Measurements from ENCODE around the gene FMN1. TPM values are rescaled to one million over a fixed set of nuclear protein-coding genes. Genes with fewer than 3 reads are reported as not detected.
A peak's percentile ranks its signal among the peaks of the same experiment; 100 is the strongest.

FMN1 gene
- polyA plus RNA-seq, 3 donors: 0.28 to 3.7 (median 0.34) TPM

DNA sequence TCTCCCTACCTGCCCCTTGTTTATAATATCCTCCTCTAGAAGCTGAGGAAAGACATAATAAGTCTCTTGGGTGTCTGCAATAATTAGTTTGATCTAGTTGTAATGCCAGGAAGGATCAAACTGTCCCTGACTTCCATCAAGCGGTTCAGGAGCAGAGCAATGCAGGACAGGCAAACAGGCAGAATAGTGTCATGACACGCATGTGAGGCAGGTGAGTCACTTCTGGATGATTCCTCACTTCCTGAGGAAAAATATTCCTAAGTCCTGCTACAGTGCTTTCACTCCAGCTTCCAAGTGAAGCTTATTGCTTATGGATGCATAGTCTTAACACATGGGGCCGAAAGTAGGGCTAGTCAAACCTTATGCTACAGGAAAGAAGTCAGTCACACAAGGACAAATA, 390.9 kb downstream of the FMN1 start:
- H3K4me1 ChIP-seq (ENCODE audit: control insufficient read depth in 1 of 2, insufficient read depth in 2 of 2, low read length in 2 of 2): no peaks in the 10 kb centered on the region
- H3K9ac ChIP-seq (ENCODE audit: insufficient read depth, low read length, poor library complexity, severe bottlenecking): no peak overlapping the region
- Mint-ChIP-seq H3K27ac (no peak overlapping the region), H3K4me3 (no peak overlapping the region), H3K9me3 (peaks cover 0 to 18% (median 8%) of the 10 kb centered on the region in 7 donors), H3K27me3 (ENCODE audit: low read depth in 3 of 3) (peaks cover 8 to 17% (median 12%) of the 10 kb centered on the region in 3 donors), H3K36me3 (peaks cover 4 to 14% of the 10 kb centered on the region in 2 donors), H3K4me1 (peaks cover 10% of the 10 kb centered on the region)
- no peak overlapping the region for H3K27ac ChIP-seq (ENCODE audit: low read depth in 1 of 2, low read length in 2 of 2)
- intact Hi-C loops (cut with micrococcal nuclease): no loop called here
- peaks cover 0 to 1% of the 10 kb centered on the region in 2 donors for H3K36me3 ChIP-seq (replicated peaks in 1 of 2; ENCODE audit: control insufficient read depth in 1 of 2, insufficient read depth in 2 of 2, low read length in 2 of 2)
- no peak overlapping the region for H3K4me2 ChIP-seq (replicated peaks; ENCODE audit: extremely low read depth, low read length, poor library complexity, severe bottlenecking)
- H2AFZ ChIP-seq (ENCODE audit: insufficient read depth, low read depth, low read length, poor library complexity, severe bottlenecking): no peak overlapping the region
- H3K27me3 ChIP-seq (ENCODE audit: control insufficient read depth in 2 of 2, insufficient read depth in 2 of 2, low read length in 2 of 2): peaks cover 0 to 2% of the 10 kb centered on the region in 2 donors
- no peaks in the 10 kb centered on the region for H3K9me3 ChIP-seq (replicated peaks in 1 of 2; ENCODE audit: control insufficient read depth in 1 of 2, insufficient read depth in 1 of 2, low read length in 2 of 2)
- TF ChIP-seq, protein P1, sequence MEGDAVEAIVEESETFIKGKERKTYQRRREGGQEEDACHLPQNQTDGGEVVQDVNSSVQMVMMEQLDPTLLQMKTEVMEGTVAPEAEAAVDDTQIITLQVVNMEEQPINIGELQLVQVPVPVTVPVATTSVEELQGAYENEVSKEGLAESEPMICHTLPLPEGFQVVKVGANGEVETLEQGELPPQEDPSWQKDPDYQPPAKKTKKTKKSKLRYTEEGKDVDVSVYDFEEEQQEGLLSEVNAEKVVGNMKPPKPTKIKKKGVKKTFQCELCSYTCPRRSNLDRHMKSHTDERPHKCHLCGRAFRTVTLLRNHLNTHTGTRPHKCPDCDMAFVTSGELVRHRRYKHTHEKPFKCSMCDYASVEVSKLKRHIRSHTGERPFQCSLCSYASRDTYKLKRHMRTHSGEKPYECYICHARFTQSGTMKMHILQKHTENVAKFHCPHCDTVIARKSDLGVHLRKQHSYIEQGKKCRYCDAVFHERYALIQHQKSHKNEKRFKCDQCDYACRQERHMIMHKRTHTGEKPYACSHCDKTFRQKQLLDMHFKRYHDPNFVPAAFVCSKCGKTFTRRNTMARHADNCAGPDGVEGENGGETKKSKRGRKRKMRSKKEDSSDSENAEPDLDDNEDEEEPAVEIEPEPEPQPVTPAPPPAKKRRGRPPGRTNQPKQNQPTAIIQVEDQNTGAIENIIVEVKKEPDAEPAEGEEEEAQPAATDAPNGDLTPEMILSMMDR (IDR thresholded peaks at IDR 0.05): no peak
- H3K79me2 ChIP-seq (ENCODE audit: insufficient read depth, low read length): no peaks in the 10 kb centered on the region
- H4K20me1 ChIP-seq (ENCODE audit: insufficient read depth, low read length): no peaks in the 10 kb centered on the region
- 100% methylated on average over 3 of the region's 3 CpGs for WGBS (ENCODE audit: insufficient coverage)
- no peak for DNase-seq
- no peak overlapping the region for H3K4me3 ChIP-seq (replicated peaks in 1 of 3; ENCODE audit: low read depth in 2 of 3, low read length in 3 of 3)

DNA sequence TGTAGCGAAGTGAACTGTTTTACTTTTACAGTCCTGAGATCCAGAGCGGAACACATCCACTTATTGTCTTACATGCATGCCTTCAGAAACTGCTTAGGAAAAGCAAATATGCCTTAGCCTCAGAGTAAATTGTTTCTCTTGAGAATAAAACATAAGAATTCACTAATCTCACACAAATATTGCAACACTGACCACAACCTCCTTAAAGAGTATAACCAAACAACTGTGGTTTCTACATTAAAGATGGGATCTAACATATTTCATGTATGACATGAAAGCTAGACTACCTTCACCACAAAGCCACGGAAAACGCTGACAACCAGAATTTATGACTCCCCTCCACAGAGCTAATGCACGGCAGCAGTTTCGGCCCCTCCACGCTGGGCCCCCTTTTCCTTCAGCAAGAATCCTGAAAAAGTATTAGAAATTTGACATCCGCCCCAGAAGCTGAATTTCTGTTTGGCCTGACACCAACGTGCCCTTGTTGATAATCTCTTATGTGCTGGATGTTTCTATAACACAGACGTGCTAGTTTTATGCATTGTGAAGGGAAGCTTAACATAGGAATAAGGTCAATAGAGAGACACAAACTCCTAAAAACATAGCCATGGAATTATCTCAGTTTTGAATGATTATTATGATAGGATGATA, 392.1 kb downstream of the FMN1 start:
- H3K27me3 ChIP-seq (ENCODE audit: control insufficient read depth in 2 of 2, insufficient read depth in 2 of 2, low read length in 2 of 2): peaks cover 0 to 2% of the 10 kb centered on the region in 2 donors
- TF ChIP-seq, protein P1 (IDR thresholded peaks at IDR 0.05): no peak
- H3K4me1 Mint-ChIP-seq: peaks cover 10% of the 10 kb centered on the region
- no peak overlapping the region for H3K9ac ChIP-seq (ENCODE audit: insufficient read depth, low read length, poor library complexity, severe bottlenecking)
- H3K79me2 ChIP-seq (ENCODE audit: insufficient read depth, low read length): no peaks in the 10 kb centered on the region
- no peak overlapping the region for H3K27ac ChIP-seq (ENCODE audit: low read depth in 1 of 2, low read length in 2 of 2)
- H3K36me3 ChIP-seq (replicated peaks in 1 of 2; ENCODE audit: control insufficient read depth in 1 of 2, insufficient read depth in 2 of 2, low read length in 2 of 2): peaks cover 0 to 9% of the 10 kb centered on the region in 2 donors
- H3K27me3 Mint-ChIP-seq (ENCODE audit: low read depth in 3 of 3): peaks cover 8 to 17% (median 12%) of the 10 kb centered on the region in 3 donors
- intact Hi-C loops (cut with micrococcal nuclease): no loop called here
- H3K4me3 ChIP-seq (replicated peaks in 1 of 3; ENCODE audit: low read depth in 2 of 3, low read length in 3 of 3): no peak overlapping the region
- no peak overlapping the region for H2AFZ ChIP-seq (ENCODE audit: insufficient read depth, low read depth, low read length, poor library complexity, severe bottlenecking)
- no peaks in the 10 kb centered on the region for H3K9me3 ChIP-seq (replicated peaks in 1 of 2; ENCODE audit: control insufficient read depth in 1 of 2, insufficient read depth in 1 of 2, low read length in 2 of 2)
- no peaks in the 10 kb centered on the region for H3K4me1 ChIP-seq (ENCODE audit: control insufficient read depth in 1 of 2, insufficient read depth in 2 of 2, low read length in 2 of 2)
- peak overlapping the region in 1 of 2 donors; percentile 11 for H3K4me3 Mint-ChIP-seq
- H3K36me3 Mint-ChIP-seq: peaks cover 5 to 24% of the 10 kb centered on the region in 2 donors
- peaks cover 0 to 18% (median 8%) of the 10 kb centered on the region in 7 donors for H3K9me3 Mint-ChIP-seq
- no peak for DNase-seq
- WGBS (ENCODE audit: insufficient coverage): 0% methylated on average over 4 of the region's 10 CpGs
- no peak overlapping the region for H3K4me2 ChIP-seq (replicated peaks; ENCODE audit: extremely low read depth, low read length, poor library complexity, severe bottlenecking)
- no peaks in the 10 kb centered on the region for H4K20me1 ChIP-seq (ENCODE audit: insufficient read depth, low read length)
- H3K27ac Mint-ChIP-seq: no peak overlapping the region
